ENCODE data around the gene DISC1.

GRCh38 chr1:231708394-231708793 is 81.8 kb downstream of the DISC1 start:
- TF ChIP-seq POLR2A (IDR thresholded peaks at IDR 0.05; ENCODE audit: extremely low read depth, insufficient read length) (no peak), MYC (IDR thresholded peaks at IDR 0.05; ENCODE audit: low read depth, low read length) (no peak)

All from NB4 (cell line).